Mucosa of rectum (tissue), 2 donors: ENCODE results near the gene SPEF1.

Source experiments
- H3K27ac ChIP-seq, 2 donors: one replicate each; pipeline ENCODE4 v1.7.0; 2013; ENCODE audit warnings: inconsistent platforms in 2 of 2, low read depth in 2 of 2, low read length in 2 of 2
- H3K27me3 ChIP-seq, 2 donors: one replicate each; pipeline ENCODE4 v1.7.0; 2013; ENCODE audit warnings: low read length in 2 of 2; ENCODE audit not compliant: control insufficient read depth in 2 of 2, insufficient read depth in 2 of 2
- H3K36me3 ChIP-seq, 2 donors: one replicate each; pipeline ENCODE4 v1.7.0; 2013; ENCODE audit warnings: low read length in 2 of 2; ENCODE audit not compliant: control insufficient read depth in 2 of 2, insufficient read depth in 2 of 2
- H3K4me1 ChIP-seq, 2 donors: one replicate each; pipeline ENCODE4 v1.7.0; 2013; ENCODE audit warnings: low read length in 2 of 2, mild to moderate bottlenecking in 1 of 2; ENCODE audit not compliant: control insufficient read depth in 2 of 2, insufficient read depth in 2 of 2
- H3K4me3 ChIP-seq, 2 donors: one replicate each; pipeline ENCODE4 v1.7.0; 2013; ENCODE audit warnings: low read length in 2 of 2
- H3K9ac ChIP-seq, 2 donors: one replicate each; pipeline ENCODE4 v1.7.0; 2013; ENCODE audit warnings: low read length in 2 of 2, low read depth in 1 of 2, mild to moderate bottlenecking in 1 of 2
- H3K9me3 ChIP-seq, 2 donors: one replicate each; pipeline ENCODE4 v1.7.0; 2013; ENCODE audit warnings: low read length in 2 of 2; ENCODE audit not compliant: control insufficient read depth in 2 of 2
- donor health status: healthy.
- donor health status: Normal muscosa, but diverticular disease.

SPEF1 gene

GRCh38 chr20:3755814-3756480, 25.3 kb downstream of the SPEF1 start:
- peaks cover 0 to 10% of the 10 kb centered on the region in 2 donors for H3K36me3 ChIP-seq
- H3K4me1 ChIP-seq, result peaks cover 0 to 2% of the 10 kb centered on the region in 2 donors
- no peak overlapping the region for H3K27ac ChIP-seq

GRCh38 chr20:3755269-3755668, 26.0 kb downstream of the SPEF1 start:
- H3K9ac ChIP-seq, result no peak overlapping the region
- H3K4me1 ChIP-seq, result peaks cover 0 to 2% of the 10 kb centered on the region in 2 donors
- H3K36me3 ChIP-seq, result peaks cover 0 to 10% of the 10 kb centered on the region in 2 donors
- no peaks in the 10 kb centered on the region for H3K9me3 ChIP-seq
- no peak overlapping the region for H3K4me3 ChIP-seq
- H3K27me3 ChIP-seq, result peaks cover 0 to 7% of the 10 kb centered on the region in 2 donors
- H3K27ac ChIP-seq, result no peak overlapping the region

More at GRCh38 chr20:3755814-3756480, 25.3 kb downstream of the SPEF1 start:
- Histone ChIP-seq H3K9me3 (no peaks in the 10 kb centered on the region), H3K27me3 (peaks cover 0 to under 1% of the 10 kb centered on the region in 2 donors), H3K4me3 (no peak overlapping the region), H3K9ac (no peak overlapping the region)

- peaks cover 0 to 10% of the 10 kb centered on the region in 2 donors for H3K36me3 ChIP-seq
- H3K27ac ChIP-seq, result no peak overlapping the region
- peaks cover 0 to 7% of the 10 kb centered on the region in 2 donors for H3K27me3 ChIP-seq
- H3K9ac ChIP-seq, result no peak overlapping the region
- H3K9me3 ChIP-seq, result no peaks in the 10 kb centered on the region
- peaks cover 0 to 5% of the 10 kb centered on the region in 2 donors for H3K4me1 ChIP-seq
- no peak overlapping the region for H3K4me3 ChIP-seq
Observed at GRCh38 chr20:3754276-3754630, 27.0 kb downstream of the SPEF1 start.

- Histone ChIP-seq H3K36me3 (peaks cover 0 to 10% of the 10 kb centered on the region in 2 donors), H3K9me3 (no peaks in the 10 kb centered on the region), H3K4me1 (peaks cover 0 to 5% of the 10 kb centered on the region in 2 donors), H3K4me3 (no peak overlapping the region), H3K27ac (no peak overlapping the region), H3K27me3 (peaks cover 0 to 8% of the 10 kb centered on the region in 2 donors), H3K9ac (no peak overlapping the region)
Observed at GRCh38 chr20:3753501-3754275, 27.6 kb downstream of the SPEF1 start.

GRCh38 chr20:3753098-3753497, 28.1 kb downstream of the SPEF1 start:
- Histone ChIP-seq H3K4me1 (peaks cover 0 to 5% of the 10 kb centered on the region in 2 donors), H3K36me3 (peaks cover 0 to 6% of the 10 kb centered on the region in 2 donors), H3K27me3 (peaks cover 0 to 12% of the 10 kb centered on the region in 2 donors)

GRCh38 chr20:3752386-3752759, 28.9 kb downstream of the SPEF1 start:
- H3K4me1 ChIP-seq, result peaks cover 0 to 5% of the 10 kb centered on the region in 2 donors
- peak overlapping the region; percentile 20 to 56 for H3K4me3 ChIP-seq
- peaks cover 0 to 12% of the 10 kb centered on the region in 2 donors for H3K27me3 ChIP-seq
- no peaks in the 10 kb centered on the region for H3K9me3 ChIP-seq
- no peak overlapping the region for H3K27ac ChIP-seq
- H3K36me3 ChIP-seq, result peaks cover 0 to 3% of the 10 kb centered on the region in 2 donors
- H3K9ac ChIP-seq, result no peak overlapping the region

More at GRCh38 chr20:3753098-3753497, 28.1 kb downstream of the SPEF1 start:
- Histone ChIP-seq H3K4me3 (no peak overlapping the region), H3K9ac (no peak overlapping the region), H3K9me3 (no peaks in the 10 kb centered on the region), H3K27ac (no peak overlapping the region)

- Histone ChIP-seq H3K4me1 (peaks cover 0 to 5% of the 10 kb centered on the region in 2 donors), H3K27ac (no peak overlapping the region)
Observed at GRCh38 chr20:3751675-3752385, 29.4 kb downstream of the SPEF1 start.

GRCh38 chr20:3751305-3751674, 30.0 kb downstream of the SPEF1 start:
- H3K9me3 ChIP-seq, result no peaks in the 10 kb centered on the region

More at GRCh38 chr20:3751675-3752385, 29.4 kb downstream of the SPEF1 start:
- Histone ChIP-seq H3K9me3 (no peaks in the 10 kb centered on the region), H3K36me3 (peaks cover 0 to 3% of the 10 kb centered on the region in 2 donors), H3K27me3 (peaks cover 4 to 12% of the 10 kb centered on the region in 2 donors), H3K9ac (no peak overlapping the region), H3K4me3 (peak overlapping the region; percentile 20 to 56)

GRCh38 chr20:3749689-3750531, 31.3 kb downstream of the SPEF1 start:
- Histone ChIP-seq H3K9me3 (no peaks in the 10 kb centered on the region), H3K9ac (no peak overlapping the region), H3K4me1 (peaks cover 0 to 5% of the 10 kb centered on the region in 2 donors), H3K27ac (no peak overlapping the region), H3K27me3 (peaks cover 4 to 15% of the 10 kb centered on the region in 2 donors), H3K4me3 (no peak overlapping the region), H3K36me3 (peaks cover 0 to 1% of the 10 kb centered on the region in 2 donors)

More at GRCh38 chr20:3751305-3751674, 30.0 kb downstream of the SPEF1 start:
- Histone ChIP-seq H3K36me3 (peaks cover 0 to 3% of the 10 kb centered on the region in 2 donors), H3K4me3 (no peak overlapping the region), H3K4me1 (peaks cover 0 to 5% of the 10 kb centered on the region in 2 donors), H3K27me3 (peaks cover 4 to 12% of the 10 kb centered on the region in 2 donors), H3K27ac (no peak overlapping the region), H3K9ac (no peak overlapping the region)
